ENCODE data around the gene SMC3. TPM values are rescaled to one million over a fixed set of nuclear protein-coding genes. Genes with fewer than 3 reads are reported as not detected.

Gene SMC3
- total and polyA plus RNA-seq, 2 experiments from 2014 or later, result 40.8 to 53.5 TPM

DNA sequence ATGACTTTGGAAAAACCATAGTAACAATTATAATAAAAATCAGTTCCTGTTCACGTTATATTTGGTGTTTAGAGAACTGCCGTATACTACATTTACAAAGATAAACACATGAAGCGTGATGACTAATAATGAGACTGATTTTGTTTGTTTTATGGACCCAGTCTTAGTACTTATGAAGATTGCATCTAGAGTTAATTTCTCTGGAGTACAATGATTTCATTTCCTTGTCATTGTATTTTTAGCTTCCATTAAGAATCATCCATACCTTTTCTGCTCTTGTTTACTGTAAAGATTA is 79.6 kb downstream of the SMC3 start:
- no peak overlapping the region for H2AFZ ChIP-seq
- TF ChIP-seq EZH2 (IDR thresholded peaks at IDR 0.05; ENCODE audit: borderline replicate concordance), result no peak
- TF ChIP-seq, protein P1, sequence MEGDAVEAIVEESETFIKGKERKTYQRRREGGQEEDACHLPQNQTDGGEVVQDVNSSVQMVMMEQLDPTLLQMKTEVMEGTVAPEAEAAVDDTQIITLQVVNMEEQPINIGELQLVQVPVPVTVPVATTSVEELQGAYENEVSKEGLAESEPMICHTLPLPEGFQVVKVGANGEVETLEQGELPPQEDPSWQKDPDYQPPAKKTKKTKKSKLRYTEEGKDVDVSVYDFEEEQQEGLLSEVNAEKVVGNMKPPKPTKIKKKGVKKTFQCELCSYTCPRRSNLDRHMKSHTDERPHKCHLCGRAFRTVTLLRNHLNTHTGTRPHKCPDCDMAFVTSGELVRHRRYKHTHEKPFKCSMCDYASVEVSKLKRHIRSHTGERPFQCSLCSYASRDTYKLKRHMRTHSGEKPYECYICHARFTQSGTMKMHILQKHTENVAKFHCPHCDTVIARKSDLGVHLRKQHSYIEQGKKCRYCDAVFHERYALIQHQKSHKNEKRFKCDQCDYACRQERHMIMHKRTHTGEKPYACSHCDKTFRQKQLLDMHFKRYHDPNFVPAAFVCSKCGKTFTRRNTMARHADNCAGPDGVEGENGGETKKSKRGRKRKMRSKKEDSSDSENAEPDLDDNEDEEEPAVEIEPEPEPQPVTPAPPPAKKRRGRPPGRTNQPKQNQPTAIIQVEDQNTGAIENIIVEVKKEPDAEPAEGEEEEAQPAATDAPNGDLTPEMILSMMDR (IDR thresholded peaks at IDR 0.05; ENCODE audit: poor library complexity), result no peak
- no peak for TF ChIP-seq EZH2phosphoT487 (IDR thresholded peaks at IDR 0.05; ENCODE audit: low read depth, severe bottlenecking, unreplicated experiment)
- H3K27me3 ChIP-seq, result peaks cover 54% of the 10 kb centered on the region
- no peaks in the 10 kb centered on the region for H3K36me3 ChIP-seq (replicated peaks; ENCODE audit: insufficient read depth, low read depth)
- no peak overlapping the region for H3K4me2 ChIP-seq
- no peak overlapping the region for H3K27ac ChIP-seq
- no peaks in the 10 kb centered on the region for H3K9me3 ChIP-seq (ENCODE audit: low read depth)
- peaks cover 12% of the 10 kb centered on the region for H3K4me1 ChIP-seq (ENCODE audit: insufficient read depth)
- H4K20me1 ChIP-seq (ENCODE audit: insufficient read depth, poor library complexity, severe bottlenecking), result no peaks in the 10 kb centered on the region
- WGBS (ENCODE audit: low lambda C conversion rate, missing lambda C conversion rate), result 64% methylated on average over 3 of the region's 3 CpGs
- DNase-seq (ENCODE audit: low spot score), result no peak
- no peaks in the 10 kb centered on the region for H3K79me2 ChIP-seq
- H3K4me3 ChIP-seq, result no peak overlapping the region
- H3K9me2 ChIP-seq (replicated peaks; ENCODE audit: insufficient read depth), result no peaks in the 10 kb centered on the region

DNA sequence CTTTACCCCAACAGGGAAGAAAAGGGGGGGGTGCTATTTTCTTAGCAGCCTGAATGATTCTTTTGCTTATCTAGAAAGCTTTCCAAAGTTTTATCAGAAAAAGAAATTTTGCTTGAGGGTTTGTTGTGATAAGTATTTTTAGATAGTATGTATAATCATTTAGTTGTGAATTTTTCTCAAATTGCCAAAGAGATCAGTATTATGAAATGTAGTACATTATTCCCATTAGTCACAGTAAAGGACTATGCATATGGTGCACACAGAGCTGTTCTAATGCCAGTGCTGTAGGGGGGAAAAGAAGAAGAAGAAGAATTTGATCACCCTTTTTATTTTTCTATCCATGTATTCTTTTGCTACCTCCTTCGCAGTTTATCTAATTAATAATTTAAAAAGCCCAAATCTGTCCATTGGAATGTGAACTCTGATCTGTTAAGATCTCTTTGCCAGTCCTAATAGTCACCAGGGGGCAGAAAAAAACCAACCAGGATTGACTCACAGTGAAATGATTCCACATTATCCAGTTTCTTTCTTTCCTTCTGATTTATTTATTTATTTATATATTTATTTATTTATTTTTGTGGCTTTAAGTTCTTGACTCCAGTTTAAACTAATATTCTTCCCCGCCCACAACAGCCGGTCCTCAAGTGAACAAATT is 81.3 kb downstream of the SMC3 start:
- Histone ChIP-seq H2AFZ (no peak overlapping the region), H3K27me3 (peaks cover 39% of the 10 kb centered on the region)

DNA sequence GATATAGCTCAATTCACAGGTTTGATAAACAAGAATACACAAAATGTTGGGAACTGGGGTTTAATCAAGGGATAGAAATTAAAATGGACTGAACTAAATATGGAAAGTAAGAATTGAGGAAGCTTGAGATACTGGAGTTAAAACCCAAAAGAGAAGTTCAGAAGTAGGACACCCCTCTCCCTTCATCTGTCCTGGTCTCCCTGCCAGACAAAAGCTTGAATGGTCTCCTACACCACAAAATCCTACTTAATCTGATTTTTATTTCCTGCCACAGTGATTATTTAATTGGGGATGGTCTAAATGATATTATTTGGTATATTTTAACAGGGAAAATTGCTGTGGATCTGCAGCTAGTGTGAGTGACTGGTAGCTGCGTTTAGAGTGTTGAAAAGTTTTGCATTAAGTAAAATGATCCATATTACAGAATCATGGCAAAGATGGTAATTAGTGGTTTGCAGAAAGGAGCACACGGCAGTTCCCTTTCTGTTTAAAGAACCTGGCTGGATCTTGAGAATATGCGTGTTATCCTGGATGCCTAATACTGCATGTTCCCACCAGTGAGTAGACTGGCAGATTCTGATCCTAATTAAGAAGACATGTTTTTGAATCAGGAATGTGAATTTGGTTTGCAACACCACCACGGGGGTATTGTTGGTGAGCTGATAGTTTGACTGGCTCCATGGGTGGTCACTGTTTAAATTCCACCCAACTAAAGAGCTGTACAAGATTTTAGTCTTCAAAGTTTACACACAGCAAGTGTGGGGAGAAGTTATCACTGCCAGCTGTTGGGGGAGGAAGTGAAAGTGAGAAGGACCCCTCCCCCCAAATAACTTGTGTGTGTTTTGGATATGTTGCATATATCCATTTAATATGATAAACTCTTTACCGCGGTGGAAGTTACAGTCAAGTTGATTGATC is 82.1 kb downstream of the SMC3 start:
- Histone ChIP-seq H3K36me3 (replicated peaks; ENCODE audit: insufficient read depth, low read depth) (no peaks in the 10 kb centered on the region), H3K27me3 (peaks cover 39% of the 10 kb centered on the region), H2AFZ (no peak overlapping the region), H3K4me2 (no peak overlapping the region), H3K9me2 (replicated peaks; ENCODE audit: insufficient read depth) (no peaks in the 10 kb centered on the region), H3K79me2 (no peaks in the 10 kb centered on the region), H3K9me3 (ENCODE audit: low read depth) (no peaks in the 10 kb centered on the region), H4K20me1 (ENCODE audit: insufficient read depth, poor library complexity, severe bottlenecking) (no peaks in the 10 kb centered on the region), H3K4me1 (ENCODE audit: insufficient read depth) (peaks cover under 1% of the 10 kb centered on the region), H3K27ac (no peak overlapping the region), H3K4me3 (no peak overlapping the region)
- TF ChIP-seq, protein P1 (IDR thresholded peaks at IDR 0.05; ENCODE audit: poor library complexity), result no peak
- TF ChIP-seq EZH2 (IDR thresholded peaks at IDR 0.05; ENCODE audit: borderline replicate concordance), result no peak
- no peak for TF ChIP-seq EZH2phosphoT487 (IDR thresholded peaks at IDR 0.05; ENCODE audit: low read depth, severe bottlenecking, unreplicated experiment)
- WGBS (ENCODE audit: low lambda C conversion rate, missing lambda C conversion rate), result 55% methylated on average over 6 of the region's 6 CpGs
- no peak for DNase-seq (ENCODE audit: low spot score)

More for the DNA sequence above, 81.3 kb downstream of the SMC3 start:
- Histone ChIP-seq H3K4me1 (ENCODE audit: insufficient read depth) (peaks cover 4% of the 10 kb centered on the region), H3K9me2 (replicated peaks; ENCODE audit: insufficient read depth) (no peaks in the 10 kb centered on the region), H3K79me2 (no peaks in the 10 kb centered on the region), H3K9me3 (ENCODE audit: low read depth) (no peaks in the 10 kb centered on the region), H3K4me3 (no peak overlapping the region), H4K20me1 (ENCODE audit: insufficient read depth, poor library complexity, severe bottlenecking) (no peaks in the 10 kb centered on the region), H3K27ac (no peak overlapping the region), H3K36me3 (replicated peaks; ENCODE audit: insufficient read depth, low read depth) (no peaks in the 10 kb centered on the region), H3K4me2 (no peak overlapping the region)
- no peak for DNase-seq (ENCODE audit: low spot score)
- WGBS (ENCODE audit: low lambda C conversion rate, missing lambda C conversion rate), result 93% methylated on average over 3 of the region's 3 CpGs
- TF ChIP-seq, protein P1 (IDR thresholded peaks at IDR 0.05; ENCODE audit: poor library complexity), result no peak
- TF ChIP-seq EZH2phosphoT487 (IDR thresholded peaks at IDR 0.05; ENCODE audit: low read depth, severe bottlenecking, unreplicated experiment) (no peak), EZH2 (IDR thresholded peaks at IDR 0.05; ENCODE audit: borderline replicate concordance) (no peak)

All from hepatocyte (in vitro differentiated cells).